Right forelimb (tissue), 1 donor: ENCODE results near the gene FOXJ3.

Experiments
- DNase-seq: peaks from one replicate; pipeline ENCODE4 v3.0.0-alpha.2; 2018

Gene FOXJ3

DNA sequence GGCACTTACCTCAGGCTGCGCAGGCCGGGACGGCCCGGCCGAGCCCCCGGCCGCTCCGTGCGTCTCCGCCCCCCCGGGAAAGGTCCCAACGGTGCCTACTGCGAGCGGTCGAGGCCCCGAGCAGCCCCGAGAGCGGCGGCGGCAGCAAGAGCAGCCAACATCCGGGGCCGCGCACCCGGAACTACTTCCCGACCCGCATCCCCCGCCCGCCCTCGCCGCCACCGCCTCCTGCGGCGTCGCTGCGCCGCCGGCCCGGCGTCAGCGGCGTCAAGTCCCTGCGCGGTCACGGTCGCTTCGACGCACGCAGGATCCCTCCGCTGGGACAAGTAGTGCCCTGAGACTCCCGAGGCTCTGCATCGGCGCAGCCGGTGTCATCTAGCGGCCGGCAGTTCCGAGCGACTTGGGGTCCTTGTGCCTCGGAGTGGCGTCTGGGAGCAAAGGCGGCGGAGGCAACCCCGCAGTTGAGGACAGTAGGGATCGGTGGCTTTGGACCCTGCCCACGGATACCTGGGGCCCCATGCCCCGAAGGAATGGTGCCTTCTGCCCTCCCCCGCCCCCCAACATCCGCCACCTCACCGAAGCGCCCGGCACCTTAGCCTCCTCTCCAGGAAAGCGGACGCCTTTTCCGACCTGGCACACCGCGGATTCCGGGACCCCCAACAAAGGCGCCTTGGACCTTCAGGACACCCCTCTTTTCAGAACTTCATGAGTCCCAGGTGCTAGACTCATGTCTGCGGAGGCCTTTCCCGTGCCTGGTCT, at the start of gene FOXJ3:
FOXJ3 (minus strand) TSS at position 186 of the 759 bp plus-strand sequence. CDS start 24,142 bp downstream, outside the sequence.
- peak; percentile 93 for DNase-seq

DNA sequence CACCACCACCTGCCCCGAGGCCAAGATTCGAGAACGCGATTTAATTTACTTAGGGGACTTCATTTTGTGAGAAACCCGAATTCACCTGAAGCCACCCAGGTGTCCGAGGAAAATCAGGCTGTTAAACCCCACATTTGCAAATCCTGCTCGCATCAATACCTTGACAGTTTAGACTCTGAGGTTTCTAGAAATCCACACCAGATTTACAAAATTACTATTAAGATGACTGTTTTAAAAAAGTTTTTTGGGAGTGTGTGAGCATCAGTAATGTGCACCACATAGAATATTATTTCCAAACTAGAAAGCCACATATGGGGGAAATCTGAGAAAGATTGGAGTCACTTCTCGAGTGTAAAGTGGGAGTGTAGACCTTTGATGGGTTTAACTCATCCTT, 46.2 kb upstream of the FOXJ3 start:
- no peak for DNase-seq

DNA sequence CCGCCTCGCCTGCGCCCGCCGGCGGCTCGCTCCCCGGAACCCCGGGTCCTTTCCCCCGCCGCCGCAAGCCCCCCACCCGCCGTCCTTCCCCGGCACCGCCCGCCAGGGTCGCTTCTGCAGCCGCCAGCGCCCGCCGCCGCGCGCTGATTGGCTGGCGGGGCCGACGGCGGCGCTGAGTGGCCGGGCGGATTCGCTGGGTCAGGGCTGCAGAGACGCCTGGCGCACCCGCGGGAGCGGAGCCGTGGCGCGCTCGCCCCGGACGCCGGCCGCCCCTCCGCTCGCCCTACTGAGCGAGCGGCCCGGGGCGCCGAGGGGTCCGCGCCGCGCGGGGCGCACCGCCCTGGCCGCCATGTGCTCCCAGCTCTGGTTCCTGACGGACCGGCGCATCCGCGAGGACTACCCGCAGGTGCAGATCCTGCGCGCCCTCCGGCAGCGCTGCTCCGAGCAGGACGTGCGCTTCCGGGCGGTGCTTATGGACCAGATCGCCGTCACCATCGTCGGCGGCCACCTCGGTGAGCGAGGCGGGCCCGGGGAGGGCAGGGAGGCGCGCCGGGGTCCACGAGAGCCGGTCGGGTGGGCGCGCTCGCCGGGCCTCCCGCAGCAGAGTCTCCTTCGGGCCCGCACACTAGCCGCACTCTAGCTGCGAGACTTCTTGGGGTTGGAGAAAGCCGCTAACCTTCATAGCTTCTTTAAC, 45.7 kb upstream of the FOXJ3 start, which contains the start of gene RIMKLA:
RIMKLA (plus strand) TSS at position 207 of the 694 bp plus-strand sequence; CDS start at position 350, 143 bp downstream.
- peak; percentile 63 for DNase-seq

DNA sequence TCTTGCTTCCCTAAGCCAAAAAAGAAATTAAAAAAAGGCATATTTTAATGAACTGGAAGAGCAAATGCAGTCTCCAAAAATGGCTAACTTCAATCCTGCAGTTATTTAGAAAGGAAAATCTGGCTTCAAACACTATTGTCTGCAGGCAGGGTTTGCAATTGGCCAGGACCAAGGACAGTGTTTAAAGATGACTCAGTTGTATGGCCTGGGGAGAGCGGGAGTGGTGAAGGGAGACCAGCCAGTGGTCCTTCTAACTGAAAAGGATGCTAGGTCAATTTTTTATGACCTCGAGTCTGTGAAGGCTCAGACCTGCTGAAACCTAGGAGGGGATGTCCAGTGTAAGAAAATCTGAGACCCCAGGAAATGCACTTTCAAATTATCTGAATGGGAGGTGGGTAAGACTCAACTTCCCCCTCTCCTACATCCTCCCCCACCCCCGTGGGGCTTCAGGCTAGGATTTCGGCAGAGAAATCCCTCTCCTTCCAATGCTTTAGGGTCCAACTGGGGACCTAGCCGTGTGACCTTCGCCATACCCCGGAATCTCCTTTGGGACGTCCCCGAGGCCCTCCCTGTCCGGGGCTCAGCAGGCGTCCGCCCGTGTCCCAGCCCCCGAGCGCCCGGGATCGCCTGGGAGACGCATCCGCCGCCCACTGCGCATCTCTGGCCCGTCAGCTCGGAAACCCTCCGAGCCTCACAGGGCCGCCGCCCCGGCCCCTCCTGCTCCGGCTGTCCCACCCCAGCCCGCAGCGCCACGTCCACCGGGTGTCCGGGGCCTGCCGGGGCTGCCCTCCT, 45.0 kb upstream of the FOXJ3 start:
- peak; percentile 47 for DNase-seq

DNA sequence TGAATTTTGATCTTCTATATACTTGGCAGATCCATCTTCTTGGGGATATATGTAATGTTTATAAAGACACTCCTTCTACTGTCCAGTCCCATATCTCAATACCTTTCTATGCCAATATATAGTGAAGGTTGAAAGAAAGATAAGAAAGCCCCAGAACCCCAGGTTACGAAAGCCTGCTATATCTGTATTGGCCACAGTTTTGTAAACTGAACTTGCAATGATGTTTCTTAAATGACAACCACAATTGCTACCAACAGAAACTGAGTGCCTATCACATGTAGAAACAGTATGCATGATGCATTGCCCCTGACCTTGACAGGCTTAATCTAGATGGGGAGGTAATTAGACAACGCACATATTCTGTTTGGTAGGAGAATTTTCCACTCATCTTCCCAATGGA, 37.8 kb upstream of the FOXJ3 start:
- no peak for DNase-seq

DNA sequence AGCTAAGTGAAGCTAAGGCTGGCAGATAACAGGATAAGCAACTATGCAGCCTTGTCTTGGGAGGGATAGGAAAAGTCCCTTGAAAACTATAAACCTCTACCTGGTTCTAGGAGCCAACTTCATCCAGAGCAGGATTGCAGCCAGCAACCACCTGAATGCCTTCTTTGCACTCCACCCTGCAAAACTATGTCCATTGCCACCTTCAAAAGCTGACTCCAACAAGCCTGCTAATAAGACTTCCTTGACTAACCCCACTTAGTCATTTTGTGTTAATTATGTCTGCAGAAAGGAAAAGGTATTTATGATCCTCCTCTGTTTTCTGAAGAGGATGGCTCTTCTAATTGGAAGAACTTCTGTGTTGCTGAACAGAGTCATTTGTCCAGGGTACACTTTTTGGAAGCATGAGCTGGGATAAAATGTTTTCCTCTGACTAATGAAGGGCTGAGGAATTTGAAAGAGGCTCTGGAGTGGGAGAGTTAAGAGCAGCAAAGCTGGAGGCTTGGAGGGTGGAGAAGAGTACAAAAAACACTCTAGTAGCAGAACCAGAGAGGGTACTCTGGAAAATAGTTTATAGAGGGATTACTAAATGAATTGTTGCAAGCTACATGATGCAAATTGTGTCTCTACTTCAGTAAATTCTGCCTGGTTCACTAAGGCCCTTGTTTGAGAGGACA, 36.0 kb upstream of the FOXJ3 start:
- DNase-seq, result no peak

DNA sequence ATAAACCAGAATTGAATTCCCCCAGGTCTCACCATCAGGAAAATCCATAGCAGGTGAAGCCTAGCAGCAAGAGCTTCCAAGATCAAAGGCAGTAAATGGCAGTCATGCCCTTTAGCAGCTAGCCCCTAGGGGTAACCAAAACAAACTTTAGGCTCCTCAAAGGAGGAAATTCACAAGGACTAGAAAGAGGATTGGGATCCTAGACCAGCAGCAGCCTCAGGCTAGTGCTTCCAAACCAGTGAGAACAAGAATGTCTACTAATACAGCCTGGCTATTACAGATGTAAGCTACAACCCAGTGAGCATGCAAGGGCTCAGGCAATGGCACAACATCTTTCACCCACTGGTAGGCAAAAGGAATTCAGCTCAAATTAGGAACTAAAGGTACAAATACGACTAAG, 34.4 kb upstream of the FOXJ3 start:
- no peak for DNase-seq

DNA sequence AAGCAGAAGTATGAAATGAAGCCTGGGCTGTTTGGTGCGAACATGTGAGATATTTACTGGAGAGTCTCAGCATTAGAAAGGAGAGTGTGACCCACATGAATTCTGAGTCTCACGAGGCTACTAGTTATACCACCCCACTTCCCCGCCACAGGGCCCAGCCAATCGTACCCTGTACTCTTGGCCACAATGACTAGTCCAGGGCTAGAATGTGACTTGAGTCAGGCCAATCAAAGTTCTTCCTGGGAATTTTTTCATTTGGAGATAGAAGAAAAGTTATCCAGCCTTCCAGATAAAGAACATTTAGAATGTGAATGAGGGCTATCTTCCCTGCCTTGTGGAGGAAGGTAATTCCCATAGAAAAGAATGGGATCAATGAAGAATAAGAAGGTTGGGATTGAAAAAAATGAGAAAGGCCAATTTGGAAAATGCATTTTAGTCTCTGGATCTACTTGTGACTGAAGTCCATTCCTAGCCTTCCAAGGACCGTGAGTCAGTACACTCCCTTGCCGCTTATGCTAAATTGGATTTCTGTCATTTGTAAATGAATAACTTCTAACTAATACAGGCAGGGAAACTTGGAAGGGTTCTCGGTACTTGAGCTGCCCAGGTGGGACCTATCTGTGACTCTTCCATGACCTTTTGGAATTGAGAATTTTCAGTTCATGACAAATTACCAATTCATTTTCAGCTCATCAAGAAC, 33.2 kb upstream of the FOXJ3 start:
- no peak for DNase-seq

DNA sequence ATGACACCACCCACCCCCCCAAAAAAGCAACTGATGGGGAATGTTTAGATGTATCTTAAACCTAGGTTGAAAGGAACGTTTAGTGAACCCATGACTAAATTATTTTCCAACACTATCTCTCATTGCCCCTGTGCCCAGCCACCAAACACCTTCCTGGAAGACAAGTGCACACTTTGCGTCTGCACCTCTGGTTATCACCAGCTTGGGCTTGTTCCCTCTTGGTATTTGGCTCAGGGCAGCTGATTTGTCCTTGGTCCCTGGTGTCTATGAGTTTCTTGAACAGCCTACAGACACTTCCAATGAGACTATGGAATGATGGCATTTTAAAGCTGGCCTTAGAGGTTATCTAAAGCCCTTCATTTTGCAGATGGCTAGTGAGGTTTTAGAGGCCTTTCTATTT, 30.1 kb upstream of the FOXJ3 start:
- no peak for DNase-seq

DNA sequence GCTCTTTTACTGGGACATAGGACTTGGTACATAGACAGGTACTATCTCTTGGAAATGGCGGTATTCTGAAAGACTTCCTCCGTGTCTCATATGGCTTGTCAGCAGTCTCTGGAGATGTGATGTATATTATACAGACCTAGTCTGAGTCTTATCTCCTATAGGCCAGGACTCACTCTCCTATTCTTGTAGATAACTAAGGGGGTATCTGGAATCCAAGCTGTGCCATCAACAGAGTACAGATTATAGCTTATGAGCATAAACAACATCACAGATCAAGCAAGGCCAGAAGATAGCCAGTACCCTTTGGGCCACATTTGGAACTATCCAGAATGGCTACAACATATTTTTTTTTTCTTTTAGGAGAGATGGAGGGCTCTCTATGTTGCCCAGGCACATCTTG, 29.5 kb upstream of the FOXJ3 start:
- no peak for DNase-seq

DNA sequence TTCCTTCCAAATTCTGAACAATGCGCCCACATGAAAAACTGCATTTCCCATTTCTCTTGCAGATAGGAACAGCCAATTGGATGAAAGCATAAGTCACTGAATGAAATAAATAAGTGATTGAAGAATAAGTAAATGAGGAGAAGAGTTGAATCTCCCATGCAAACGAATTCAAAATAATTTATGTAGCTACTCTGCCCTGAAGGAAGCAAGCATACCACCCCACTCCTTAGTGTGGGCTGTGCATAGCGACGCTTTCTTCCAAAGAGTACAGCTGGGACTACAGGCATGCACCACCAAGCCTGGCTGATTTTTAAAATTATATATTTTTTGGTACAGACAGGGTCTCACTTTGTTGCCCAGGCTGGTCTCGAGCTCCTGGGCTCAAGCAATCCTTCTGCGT, 29.1 kb upstream of the FOXJ3 start:
- no peak for DNase-seq

DNA sequence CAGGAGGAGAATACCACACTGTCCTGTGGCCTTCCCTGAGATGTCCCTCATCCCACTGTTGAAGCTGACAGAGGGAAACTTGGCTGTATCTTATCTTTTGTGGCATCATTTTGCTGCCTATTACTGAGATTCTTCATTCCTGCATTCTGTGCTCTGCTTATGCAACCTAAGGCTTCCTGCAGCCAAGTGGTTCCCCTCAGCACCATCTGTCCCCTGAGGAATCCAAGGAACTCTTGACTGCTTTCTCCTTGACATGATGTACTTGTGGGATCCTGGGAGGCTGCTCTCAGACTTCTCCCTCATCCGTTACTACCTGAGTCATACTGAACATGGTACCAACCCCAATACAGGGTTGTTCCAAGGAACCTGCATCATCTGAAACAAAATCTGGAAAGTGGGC, 24.4 kb upstream of the FOXJ3 start:
- DNase-seq, result no peak

DNA sequence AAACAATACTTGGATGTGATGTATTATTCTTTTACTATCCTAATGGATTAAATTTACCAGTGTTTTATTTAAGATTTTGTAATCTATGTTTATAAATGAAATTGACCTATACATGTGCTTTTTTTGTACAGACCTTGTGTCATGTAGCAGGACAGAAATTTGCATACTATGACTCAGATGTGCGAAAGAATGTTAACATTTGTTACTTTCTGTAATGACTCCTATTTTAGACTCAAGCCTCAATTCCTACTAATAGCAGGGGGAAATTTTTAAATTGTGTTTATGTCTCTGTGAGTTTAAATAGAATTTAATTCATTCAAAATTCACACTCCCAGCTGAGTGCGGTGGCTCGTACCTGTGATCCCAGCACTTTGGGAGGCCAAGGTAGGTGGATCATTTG, 23.8 kb upstream of the FOXJ3 start:
- DNase-seq, result no peak

DNA sequence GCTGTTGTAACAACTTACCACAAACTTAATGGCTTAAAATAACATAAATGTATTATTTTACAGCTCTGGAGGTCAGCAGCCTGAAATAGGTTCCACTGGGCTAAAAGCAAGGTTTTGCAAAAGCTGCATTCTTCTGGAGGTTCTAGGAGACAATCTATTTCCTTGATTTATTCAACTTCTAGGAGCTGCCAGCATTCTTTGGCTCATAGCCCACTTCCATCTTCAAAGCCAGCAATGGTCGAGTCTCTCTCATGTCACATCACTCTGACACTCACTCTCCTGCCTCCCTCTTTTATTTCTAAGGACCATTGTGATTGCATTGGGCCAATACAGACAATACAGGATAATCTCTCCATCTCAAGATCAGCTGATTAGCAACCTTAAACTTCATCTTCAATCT, 15.1 kb upstream of the FOXJ3 start:
- DNase-seq, result no peak

DNA sequence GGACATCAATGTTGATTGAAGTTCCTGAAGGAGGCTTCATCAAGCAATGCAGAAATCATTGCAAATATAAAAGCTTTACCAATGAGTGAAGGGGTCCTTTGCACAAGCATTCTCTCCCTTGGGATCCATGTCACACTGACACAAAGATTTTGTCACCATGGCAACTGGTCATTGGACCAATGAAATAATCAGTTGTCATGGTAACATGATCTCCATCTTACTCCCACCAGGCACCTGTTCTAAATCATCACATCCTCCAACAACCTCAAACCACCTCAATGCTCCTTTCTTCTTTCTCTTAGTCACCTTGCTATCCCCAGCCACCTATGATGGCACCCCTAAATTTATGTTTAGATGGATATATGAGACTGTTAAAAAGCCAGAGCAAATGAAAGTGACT, 13.5 kb upstream of the FOXJ3 start:
- no peak for DNase-seq

DNA sequence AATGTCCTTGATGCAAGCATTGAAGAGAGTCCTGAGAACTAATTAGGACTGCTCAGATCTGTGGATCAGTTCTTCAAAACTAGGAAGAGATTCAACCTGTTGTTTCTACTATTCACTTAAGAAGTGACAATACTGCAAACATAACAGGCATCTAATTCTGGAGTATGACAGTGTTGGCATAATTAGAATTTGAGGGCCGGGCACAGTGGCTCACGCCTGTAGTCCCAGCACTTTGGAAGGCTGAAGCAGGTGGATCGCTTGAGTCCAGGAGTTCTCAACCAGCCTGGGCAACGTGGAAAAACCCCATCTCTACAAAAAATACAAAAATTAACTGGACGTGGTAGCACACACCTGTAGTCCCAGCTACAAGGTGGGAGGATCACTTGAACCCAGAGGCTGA, 8.0 kb upstream of the FOXJ3 start:
- DNase-seq, result no peak

DNA sequence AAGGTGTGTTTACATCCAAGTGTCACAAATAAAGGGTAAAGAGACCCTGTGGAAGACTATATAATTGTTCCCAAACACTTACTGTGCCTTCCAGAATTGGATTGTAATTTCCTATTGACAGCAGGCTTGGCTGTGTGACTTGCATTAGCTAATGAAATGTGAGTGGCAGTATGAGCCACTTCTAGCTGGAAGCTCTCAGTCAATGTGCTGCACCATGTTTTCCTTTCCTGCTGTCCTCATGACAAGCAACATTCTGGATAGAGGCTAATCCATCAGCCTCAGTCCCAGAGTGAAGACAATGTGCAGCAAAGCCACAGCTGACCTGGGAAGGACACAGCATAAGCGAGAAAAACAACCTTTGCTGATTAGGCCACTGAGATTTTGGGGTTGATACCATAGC, 5.9 kb upstream of the FOXJ3 start:
- no peak for DNase-seq

DNA sequence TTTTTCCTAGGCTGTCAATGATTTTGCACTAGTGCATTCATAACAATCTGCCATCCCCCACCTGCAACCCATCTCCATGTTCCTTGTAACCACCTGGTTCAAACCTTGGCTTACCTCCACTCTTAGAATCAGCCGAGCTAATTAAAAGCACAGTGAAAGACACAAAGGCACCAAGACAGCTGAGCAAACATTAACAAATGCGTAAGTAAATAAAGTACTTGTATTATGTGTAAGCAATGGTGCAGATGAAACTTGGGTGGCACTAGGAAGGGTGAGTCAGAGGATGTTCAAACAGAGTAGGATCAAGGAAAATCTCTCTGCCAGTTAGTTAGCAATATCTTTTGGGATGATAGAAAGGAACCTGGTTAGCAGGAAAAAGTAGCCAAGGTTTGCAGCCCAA, 5.1 kb upstream of the FOXJ3 start:
- DNase-seq, result no peak

DNA sequence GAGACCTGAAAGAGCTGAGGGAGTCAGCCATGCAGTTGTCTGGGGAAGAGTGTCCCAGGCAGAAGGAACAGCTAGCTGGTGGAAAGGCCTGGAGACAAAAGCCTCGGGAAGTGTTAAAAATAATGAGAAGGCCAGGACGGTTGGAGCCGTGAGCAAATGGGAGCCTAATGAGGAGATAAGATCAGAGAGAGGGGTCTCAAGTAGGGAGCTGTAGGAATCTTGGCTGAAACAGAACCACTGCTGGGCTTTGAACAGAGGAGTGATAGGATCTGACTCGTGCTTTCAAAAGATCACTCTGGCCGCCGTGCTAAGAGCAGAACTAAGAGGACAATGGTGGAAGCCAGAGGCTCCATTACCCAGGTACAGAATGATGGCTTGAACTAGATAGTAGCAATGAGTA, 1.9 kb upstream of the FOXJ3 start:
- no peak for DNase-seq

DNA sequence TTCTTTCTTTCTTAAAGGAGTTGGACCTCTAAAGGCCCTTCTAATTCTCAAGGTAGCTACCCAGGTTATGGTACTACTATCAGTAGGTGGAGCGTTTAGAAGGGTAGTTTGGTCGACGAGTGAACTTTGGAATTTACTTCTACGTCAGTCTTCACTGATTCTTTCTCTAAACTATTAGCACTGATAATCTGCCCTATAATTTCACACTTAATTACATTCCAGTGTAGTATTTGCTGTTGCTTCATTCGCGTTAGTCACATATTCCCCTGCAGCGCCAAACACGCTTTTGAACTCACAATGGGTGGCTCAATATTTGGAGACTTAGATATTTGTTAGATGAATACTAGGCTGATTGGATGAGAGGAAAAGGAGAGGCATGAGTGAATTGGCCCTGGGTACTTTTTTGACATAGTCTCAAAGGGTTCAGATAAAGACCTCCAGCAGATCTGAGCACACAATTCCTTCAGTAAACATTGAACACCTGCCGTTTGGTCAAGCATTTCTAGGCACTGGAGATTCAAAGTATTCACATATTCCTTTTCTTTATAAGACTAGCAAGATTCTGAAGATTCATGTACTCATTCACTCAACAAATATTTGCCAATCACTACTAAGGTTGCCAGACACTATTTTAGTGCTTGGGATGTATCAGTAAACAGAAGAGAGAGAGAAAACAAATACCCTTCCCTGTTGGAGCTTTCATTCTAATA, 929 bp upstream of the FOXJ3 start:
- DNase-seq, result no peak

DNA sequence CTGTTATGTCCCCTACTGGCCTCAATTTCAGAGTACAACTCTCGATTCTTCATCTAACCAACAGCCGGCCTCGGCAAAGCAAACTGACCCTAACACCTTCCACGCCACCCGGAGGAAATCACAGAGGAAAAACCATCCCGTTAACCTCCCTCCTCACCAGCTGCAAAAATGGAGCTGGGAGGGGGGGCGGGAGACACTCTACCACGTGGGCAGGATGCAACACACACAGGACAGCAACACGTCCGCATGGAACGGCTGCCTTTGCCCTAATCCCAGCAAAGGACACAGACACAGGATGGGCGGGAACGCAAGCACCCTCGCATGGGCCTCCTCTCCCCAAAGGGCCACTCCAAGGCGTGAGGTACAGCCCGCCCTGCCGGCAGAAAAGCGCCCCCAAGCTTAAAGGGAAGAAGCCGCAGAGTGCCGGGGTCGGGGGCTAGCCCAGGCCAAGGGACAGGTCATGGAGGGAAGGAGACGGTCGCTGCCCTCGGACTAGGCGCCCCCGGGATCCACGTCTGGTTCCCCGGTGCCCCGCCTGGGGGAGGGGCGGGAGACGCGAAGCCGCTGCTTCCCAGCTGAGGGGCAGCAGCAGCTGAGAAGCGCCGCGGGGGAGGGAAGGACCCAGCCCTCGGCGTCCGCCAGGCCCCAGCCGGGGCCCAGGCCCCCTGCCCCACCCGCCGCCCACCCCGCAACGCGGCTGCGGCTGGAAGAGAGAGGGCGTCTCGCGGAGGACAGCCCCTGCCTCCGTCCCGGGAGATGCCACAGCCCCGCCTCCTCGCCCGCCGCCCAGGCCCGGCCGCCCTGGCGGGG, 590 bp downstream of the FOXJ3 start:
- DNase-seq, result peak; percentile 69
